HL-60 (cell line): ENCODE data around the gene ADM.

ENCODE experiments used
- DNase-seq, 2 experiments: peaks; one replicate each; pipeline ENCODE4 v3.0.0-alpha.2; 2010 to 2020; ENCODE audit warnings: low read depth in 1 of 2, low spot score in 1 of 2
- H3K27ac ChIP-seq: fragments of 250-450 bp; sonication (Bioruptor Pico); replicated peaks from 2 replicates; pipeline ENCODE4 v1.5.1; 2020; ENCODE audit warnings: mild to moderate bottlenecking, moderate library complexity
- H3K27me3 ChIP-seq: fragments of 250-450 bp; sonication (Bioruptor Pico); 2 replicates; pipeline ENCODE4 v1.5.1; 2021; ENCODE audit warnings: mild to moderate bottlenecking, moderate library complexity; ENCODE audit not compliant: insufficient read depth, poor library complexity, severe bottlenecking
- H3K4me3 ChIP-seq: replicated peaks from 2 replicates; pipeline ENCODE4 v1.5.1; 2011; ENCODE audit warnings: mild to moderate bottlenecking, control low read depth, low read length; ENCODE audit not compliant: insufficient read depth
- CTCF ChIP-seq: IDR thresholded peaks from one replicate; pipeline ENCODE4 v1.5.1; 2011; ENCODE audit warnings: low read length, control low read depth, inconsistent platforms; ENCODE audit not compliant: insufficient read depth
- GABPA ChIP-seq: IDR thresholded peaks from 2 replicates; pipeline ENCODE4 v1.6.1; 2012; ENCODE audit warnings: low read depth
- POLR2AphosphoS5 ChIP-seq: IDR thresholded peaks from 2 replicates; pipeline ENCODE4 v1.6.1; 2012; ENCODE audit warnings: low read depth
- REST ChIP-seq: IDR thresholded peaks from 2 replicates; pipeline ENCODE4 v1.6.1; 2012; ENCODE audit warnings: low read depth; ENCODE audit not compliant: insufficient replicate concordance
- SPI1 ChIP-seq: IDR thresholded peaks from 2 replicates; pipeline ENCODE4 v1.6.1; 2012; ENCODE audit warnings: low read depth, mild to moderate bottlenecking, borderline replicate concordance

The ADM gene

GRCh38 chr11:10325277-10326011, 20.6 kb downstream of the ADM start:
- Histone ChIP-seq H3K27me3 (no peaks in the 10 kb centered on the region), H3K27ac (no peak overlapping the region), H3K4me3 (no peak overlapping the region)
- no peak for DNase-seq
- TF ChIP-seq REST (no peak), SPI1 (no peak), GABPA (no peak), CTCF (no peak), POLR2AphosphoS5 (no peak)

- Histone ChIP-seq H3K27me3 (no peaks in the 10 kb centered on the region), H3K27ac (no peak overlapping the region), H3K4me3 (no peak overlapping the region)
- TF ChIP-seq SPI1 (no peak), CTCF (no peak), REST (no peak), GABPA (no peak), POLR2AphosphoS5 (no peak)
- no peak for DNase-seq
These were observed 21.4 kb downstream of the ADM start for GRCh38 chr11:10326012-10326964.

DNA sequence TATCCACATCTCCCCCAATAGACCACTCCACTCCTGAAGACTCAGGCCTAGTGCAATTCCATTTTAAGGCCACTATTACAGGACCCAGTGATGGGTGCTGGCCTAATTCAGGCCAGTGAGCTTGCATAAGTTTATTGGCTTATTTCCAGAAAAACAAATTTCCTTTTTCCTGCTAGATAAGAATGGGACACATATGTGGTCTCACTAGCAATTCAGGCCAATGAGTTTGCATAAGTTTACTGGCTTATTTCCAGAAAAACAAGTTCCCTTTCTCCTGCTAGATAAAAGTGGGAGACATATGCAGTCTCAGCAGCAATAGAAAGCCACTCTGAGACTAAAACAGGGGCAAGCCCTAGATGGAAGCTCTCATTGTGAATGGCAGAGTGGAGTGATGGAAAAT, 22.4 kb downstream of the ADM start:
- H3K27ac ChIP-seq, result no peak overlapping the region
- DNase-seq, result peak in 1 of 2 experiments; percentile 50
- no peak overlapping the region for H3K4me3 ChIP-seq
- TF ChIP-seq SPI1, result no peak
- TF ChIP-seq CTCF, result no peak
- no peak for TF ChIP-seq GABPA
- no peak for TF ChIP-seq POLR2AphosphoS5
- no peak for TF ChIP-seq REST
- H3K27me3 ChIP-seq, result no peaks in the 10 kb centered on the region
